GM18505 (cell line): ENCODE measurements around the gene PPP1R37.

ENCODE experiments used
- ATAC-seq: cut with Tn5 transposase; IDR thresholded peaks from one replicate; pipeline ENCODE4 v1.9.1; 2021; ENCODE audit not compliant: unreplicated experiment
- POLR2A ChIP-seq: IDR thresholded peaks from 4 replicates; pipeline ENCODE4 v1.6.1; 2011; ENCODE audit warnings: borderline replicate concordance; ENCODE audit not compliant: insufficient read depth, insufficient read length; ENCODE audit errors: extremely low read depth

The PPP1R37 gene

DNA sequence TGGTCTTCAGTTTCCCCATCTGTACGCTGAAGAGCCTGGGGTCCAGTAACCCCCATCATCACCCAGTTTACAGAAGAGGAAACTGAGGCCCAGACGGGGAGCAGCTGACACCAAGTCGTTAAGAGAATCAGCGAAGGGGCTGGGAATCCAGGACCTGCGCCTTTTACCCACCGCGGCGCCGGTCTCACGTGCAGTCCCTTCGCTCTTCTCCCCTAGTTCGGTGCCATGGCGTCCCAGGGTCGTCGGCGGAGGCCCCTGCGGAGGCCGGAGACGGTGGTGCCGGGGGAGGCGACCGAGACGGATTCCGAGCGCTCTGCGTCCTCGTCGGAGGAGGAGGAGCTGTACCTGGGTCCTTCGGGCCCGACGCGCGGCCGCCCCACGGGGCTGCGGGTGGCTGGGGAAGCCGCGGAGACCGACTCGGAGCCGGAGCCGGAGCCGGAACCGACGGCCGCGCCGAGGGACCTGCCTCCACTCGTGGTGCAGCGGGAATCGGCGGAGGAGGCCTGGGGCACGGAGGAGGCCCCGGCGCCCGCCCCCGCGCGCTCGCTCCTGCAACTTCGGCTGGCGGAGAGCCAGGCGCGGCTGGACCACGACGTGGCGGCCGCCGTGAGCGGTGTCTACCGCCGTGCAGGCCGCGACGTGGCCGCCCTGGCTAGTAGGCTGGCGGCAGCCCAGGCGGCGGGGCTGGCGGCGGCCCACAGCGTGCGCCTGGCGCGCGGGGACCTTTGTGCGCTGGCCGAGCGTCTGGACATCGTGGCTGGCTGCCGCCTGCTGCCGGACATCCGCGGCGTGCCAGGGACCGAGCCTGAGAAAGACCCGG is 86.3 kb downstream of the PPP1R37 start:
- ATAC-seq: no peak
- peak; percentile 15 for TF ChIP-seq POLR2A

- TF ChIP-seq POLR2A: no peak
- ATAC-seq: no peak
Observed at GRCh38 chr19:45179892-45180370, 87.0 kb downstream of the PPP1R37 start.

DNA sequence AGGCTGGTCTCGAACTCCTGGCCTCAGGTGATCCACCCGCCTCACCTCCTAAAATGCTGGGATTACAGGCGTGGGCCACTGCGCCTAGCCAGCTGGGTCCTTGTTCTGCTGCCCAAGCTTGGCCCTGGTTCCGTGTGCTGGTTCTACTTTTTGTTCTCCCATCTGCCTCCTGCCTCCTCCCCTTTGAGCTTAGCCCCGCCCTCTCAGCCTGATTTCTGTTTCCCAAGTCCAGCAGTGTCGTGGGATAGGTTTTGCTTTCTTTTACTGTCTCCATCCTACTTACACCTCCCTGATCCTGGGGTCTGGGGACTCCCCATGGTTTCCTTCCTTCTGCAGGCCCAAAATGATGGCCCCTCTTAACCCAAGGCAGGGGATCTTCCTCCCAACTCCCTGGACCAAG is 88.0 kb downstream of the PPP1R37 start:
- ATAC-seq: no peak

DNA sequence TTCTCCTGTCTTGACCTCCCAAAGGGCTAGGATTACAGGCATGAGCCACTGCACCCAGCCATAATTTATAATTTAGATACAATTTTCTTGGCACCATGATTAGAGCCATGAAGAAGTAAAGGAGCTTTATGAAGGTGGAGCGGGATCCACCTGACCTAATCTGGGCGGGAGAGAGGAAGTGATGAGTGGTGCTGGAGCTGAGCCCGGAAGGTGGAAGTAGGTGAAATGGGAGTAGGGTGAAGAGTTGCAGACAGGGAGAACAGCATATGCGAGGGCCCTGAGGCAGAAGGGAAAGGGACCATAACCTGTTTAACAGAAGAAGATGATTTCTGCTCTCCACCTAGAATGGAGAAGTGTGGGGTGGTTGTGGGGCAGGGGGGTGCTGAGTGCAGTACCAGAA is 89.8 kb downstream of the PPP1R37 start:
- no peak for TF ChIP-seq POLR2A
- ATAC-seq: no peak

More for the DNA sequence above, 88.0 kb downstream of the PPP1R37 start:
- TF ChIP-seq POLR2A: no peak

GRCh38 chr19:45184115-45184514 is 91.1 kb downstream of the PPP1R37 start:
- ATAC-seq: no peak
- no peak for TF ChIP-seq POLR2A

GRCh38 chr19:45186509-45187334 is 93.7 kb downstream of the PPP1R37 start:
- TF ChIP-seq POLR2A: no peak
- no peak for ATAC-seq

DNA sequence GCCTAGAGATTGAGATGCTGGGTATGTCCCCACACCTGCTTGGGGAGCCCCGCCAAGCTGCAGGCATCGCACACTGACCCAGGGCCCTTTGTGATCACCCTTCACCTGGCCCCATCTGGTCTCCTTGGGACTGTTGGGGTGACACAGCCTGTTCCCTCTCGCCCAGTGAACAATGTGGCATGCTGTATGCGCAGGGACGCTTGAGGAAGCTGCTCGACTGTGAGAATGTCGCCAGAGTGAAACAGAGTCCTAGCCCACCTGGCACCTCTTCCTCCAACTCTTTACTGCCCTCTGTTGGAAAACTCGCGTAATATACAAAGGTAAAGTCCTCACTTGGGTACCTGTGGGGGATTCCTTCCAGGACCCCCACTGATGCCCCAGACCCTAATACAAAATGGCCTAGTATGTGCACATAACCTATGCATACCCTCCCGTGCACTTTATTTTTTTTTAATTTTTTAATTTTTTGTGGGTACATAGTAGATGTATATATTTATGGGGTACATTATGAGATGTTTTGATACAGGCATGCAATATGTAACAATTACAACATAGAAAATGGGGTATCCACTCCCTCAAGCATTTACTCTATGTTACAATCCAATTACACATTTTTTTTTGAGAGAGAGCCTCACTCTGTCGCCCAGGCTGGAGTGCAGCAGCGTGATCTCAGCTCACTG is 94.6 kb downstream of the PPP1R37 start:
- ATAC-seq: no peak
- TF ChIP-seq POLR2A: no peak

DNA sequence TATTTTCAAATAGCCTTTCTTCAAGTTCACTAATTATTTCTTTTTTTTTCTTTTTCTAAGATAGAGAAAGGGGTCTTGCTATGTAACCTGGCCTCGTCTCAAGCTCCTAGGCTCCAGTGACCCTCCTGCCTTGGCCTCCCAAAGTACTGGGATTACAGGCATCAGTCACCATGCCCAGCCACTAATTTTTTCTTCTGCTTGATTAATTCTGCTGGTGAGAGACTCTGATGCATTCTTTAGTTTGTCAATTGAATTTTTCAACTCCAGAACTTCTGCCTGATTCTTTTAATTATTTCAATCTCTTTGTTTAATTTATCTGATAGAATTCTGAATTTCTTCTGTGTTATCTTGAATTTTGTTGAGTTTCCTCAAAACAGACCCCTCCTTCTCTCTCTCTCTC is 97.0 kb downstream of the PPP1R37 start:
- no peak for ATAC-seq

DNA sequence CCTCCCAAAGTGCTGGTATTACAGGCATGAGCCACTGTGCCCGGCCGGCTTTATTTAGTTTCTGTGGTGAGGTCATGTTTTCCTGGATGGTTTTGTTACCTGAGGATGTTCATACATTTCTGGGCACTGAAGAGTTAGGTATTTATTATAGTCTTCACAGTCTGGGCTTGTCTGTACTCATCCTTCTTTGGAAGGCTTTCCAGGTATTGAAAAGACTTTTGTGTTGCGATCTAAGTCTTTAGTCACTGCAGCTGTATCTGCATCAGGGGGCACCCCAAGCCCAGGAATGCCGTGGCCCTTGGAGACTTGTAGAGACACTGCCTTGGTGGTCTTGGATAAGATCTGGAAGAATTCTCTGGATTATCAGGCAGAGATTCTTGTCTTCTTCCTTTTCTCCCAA is 98.4 kb downstream of the PPP1R37 start:
- ATAC-seq: no peak
- no peak for TF ChIP-seq POLR2A

More for the DNA sequence above, 97.0 kb downstream of the PPP1R37 start:
- TF ChIP-seq POLR2A: no peak

- no peak for ATAC-seq
- no peak for TF ChIP-seq POLR2A
Observed at GRCh38 chr19:45195764-45196163, 102.8 kb downstream of the PPP1R37 start.
